Activated CD4-positive, alpha-beta T cell treated with anti-CD3 and anti-CD28 coated beads, Interleukin-2, amount 50 U/mL, for 4 hours (primary cell): ENCODE results near the gene UBE2H.

Experiments
- DNase-seq, 2 experiments: peaks; one replicate each; pipeline ENCODE4 v3.0.0-alpha.2; 2020

Gene UBE2H

GRCh38 chr7:129783584-129783919 lies 169.2 kb downstream of the UBE2H start:
- no peak for DNase-seq

- no peak for DNase-seq
These were observed 169.8 kb downstream of the UBE2H start for GRCh38 chr7:129782818-129783583.

GRCh38 chr7:129781928-129782817 lies 170.6 kb downstream of the UBE2H start:
- DNase-seq = no peak

GRCh38 chr7:129780974-129781927 lies 171.5 kb downstream of the UBE2H start:
- DNase-seq = no peak
